Stimulated activated CD8-positive, alpha-beta memory T cell treated with anti-CD3 and anti-CD28 coated beads, Interleukin-4, amount 100 ng/mL, for 24 hours (primary cell): Measurements from ENCODE around the gene MORC2.
A peak's percentile ranks its signal among the peaks of the same experiment; 100 is the strongest.

Experiments used
- DNase-seq: peaks from one replicate; pipeline ENCODE4 v3.0.0-alpha.2; 2020; ENCODE audit warnings: low read depth

The MORC2 gene

GRCh38 chr22:30949934-30950660, 18.5 kb downstream of the MORC2 start:
- DNase-seq, result no peak

- DNase-seq, result no peak
Measured at GRCh38 chr22:30948930-30949342, 19.6 kb downstream of the MORC2 start.

- no peak for DNase-seq
Measured at GRCh38 chr22:30947816-30948454, 20.6 kb downstream of the MORC2 start.

GRCh38 chr22:30947173-30947815, 21.3 kb downstream of the MORC2 start:
- DNase-seq, result no peak

GRCh38 chr22:30946354-30946753, 22.2 kb downstream of the MORC2 start:
- DNase-seq, result no peak

GRCh38 chr22:30945653-30946052, 22.9 kb downstream of the MORC2 start:
- DNase-seq, result no peak

GRCh38 chr22:30944986-30945385, 23.6 kb downstream of the MORC2 start:
- DNase-seq, result no peak

GRCh38 chr22:30943368-30943767, 25.2 kb downstream of the MORC2 start:
- DNase-seq, result no peak

GRCh38 chr22:30941363-30941740, 27.2 kb downstream of the MORC2 start:
- no peak for DNase-seq

- peak; percentile 12 for DNase-seq
Measured at GRCh38 chr22:30940685-30941362, 27.8 kb downstream of the MORC2 start.

GRCh38 chr22:30934053-30934452, 34.5 kb downstream of the MORC2 start:
- DNase-seq, result no peak

GRCh38 chr22:30933457-30933856, 35.1 kb downstream of the MORC2 start:
- DNase-seq, result no peak

- DNase-seq, result no peak
Measured at GRCh38 chr22:30932661-30933060, 35.9 kb downstream of the MORC2 start.

- no peak for DNase-seq
Measured at GRCh38 chr22:30931541-30932300, 36.9 kb downstream of the MORC2 start.

GRCh38 chr22:30930228-30930627, 38.3 kb downstream of the MORC2 start:
- DNase-seq, result no peak

GRCh38 chr22:30928401-30928800, 40.2 kb downstream of the MORC2 start:
- DNase-seq, result no peak

- no peak for DNase-seq
Measured at GRCh38 chr22:30927806-30928205, 40.8 kb downstream of the MORC2 start.

GRCh38 chr22:30926706-30927105, 41.9 kb downstream of the MORC2 start:
- no peak for DNase-seq

GRCh38 chr22:30925667-30926066, 42.9 kb downstream of the MORC2 start:
- DNase-seq, result no peak

GRCh38 chr22:30923168-30923900, 45.2 kb downstream of the MORC2 start:
- DNase-seq, result no peak

GRCh38 chr22:30922151-30922611, 46.4 kb downstream of the MORC2 start:
- DNase-seq, result peak; percentile 68
